22Rv1 (cell line): ENCODE results near the gene HMSD.

ENCODE experiments used
- H3K27ac ChIP-seq: fragments of 450-650 bp; 2 replicates; pipeline ENCODE4 v1.5.1; 2017
- ZFX ChIP-seq: fragments of 450-650 bp; IDR thresholded peaks from 2 replicates; pipeline ENCODE4 v1.6.1; 2017; ENCODE audit warnings: antibody characterized with exemption, borderline replicate concordance
- TF ChIP-seq, protein P1 (sequence below): fragments of 450-650 bp; IDR thresholded peaks from 2 replicates; pipeline ENCODE4 v1.5.1; 2017; ENCODE audit warnings: mild to moderate bottlenecking

The HMSD gene

GRCh38 chr18:63979409-63979920 is 30.4 kb downstream of the HMSD start:
- TF ChIP-seq, protein P1, sequence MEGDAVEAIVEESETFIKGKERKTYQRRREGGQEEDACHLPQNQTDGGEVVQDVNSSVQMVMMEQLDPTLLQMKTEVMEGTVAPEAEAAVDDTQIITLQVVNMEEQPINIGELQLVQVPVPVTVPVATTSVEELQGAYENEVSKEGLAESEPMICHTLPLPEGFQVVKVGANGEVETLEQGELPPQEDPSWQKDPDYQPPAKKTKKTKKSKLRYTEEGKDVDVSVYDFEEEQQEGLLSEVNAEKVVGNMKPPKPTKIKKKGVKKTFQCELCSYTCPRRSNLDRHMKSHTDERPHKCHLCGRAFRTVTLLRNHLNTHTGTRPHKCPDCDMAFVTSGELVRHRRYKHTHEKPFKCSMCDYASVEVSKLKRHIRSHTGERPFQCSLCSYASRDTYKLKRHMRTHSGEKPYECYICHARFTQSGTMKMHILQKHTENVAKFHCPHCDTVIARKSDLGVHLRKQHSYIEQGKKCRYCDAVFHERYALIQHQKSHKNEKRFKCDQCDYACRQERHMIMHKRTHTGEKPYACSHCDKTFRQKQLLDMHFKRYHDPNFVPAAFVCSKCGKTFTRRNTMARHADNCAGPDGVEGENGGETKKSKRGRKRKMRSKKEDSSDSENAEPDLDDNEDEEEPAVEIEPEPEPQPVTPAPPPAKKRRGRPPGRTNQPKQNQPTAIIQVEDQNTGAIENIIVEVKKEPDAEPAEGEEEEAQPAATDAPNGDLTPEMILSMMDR, result peak; percentile 91
- no peak for TF ChIP-seq ZFX
- H3K27ac ChIP-seq, result no peak overlapping the region

DNA sequence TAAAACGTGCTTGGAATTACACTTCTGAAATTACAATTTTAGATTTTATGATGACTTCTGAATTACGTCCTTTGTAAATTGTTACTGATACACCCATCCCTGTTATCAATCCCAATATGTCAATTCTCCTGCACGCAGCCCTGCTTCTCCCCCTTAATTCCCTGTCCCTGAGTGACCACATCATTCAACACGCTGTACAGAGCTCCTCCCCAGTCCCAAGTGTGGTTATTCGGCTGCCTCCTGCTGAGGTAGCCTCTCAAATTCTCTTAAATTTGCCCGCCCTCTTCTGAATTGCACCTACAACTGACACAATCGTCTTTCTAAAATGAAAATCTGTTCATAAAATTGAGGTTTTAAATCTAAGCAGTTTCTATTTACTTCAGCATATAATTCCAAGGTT is 30.9 kb downstream of the HMSD start:
- H3K27ac ChIP-seq, result no peak overlapping the region
- TF ChIP-seq, protein P1, result no peak
- no peak for TF ChIP-seq ZFX

GRCh38 chr18:63980896-63981460 is 31.9 kb downstream of the HMSD start:
- no peak overlapping the region for H3K27ac ChIP-seq
- TF ChIP-seq ZFX, result no peak
- TF ChIP-seq, protein P1, result no peak

DNA sequence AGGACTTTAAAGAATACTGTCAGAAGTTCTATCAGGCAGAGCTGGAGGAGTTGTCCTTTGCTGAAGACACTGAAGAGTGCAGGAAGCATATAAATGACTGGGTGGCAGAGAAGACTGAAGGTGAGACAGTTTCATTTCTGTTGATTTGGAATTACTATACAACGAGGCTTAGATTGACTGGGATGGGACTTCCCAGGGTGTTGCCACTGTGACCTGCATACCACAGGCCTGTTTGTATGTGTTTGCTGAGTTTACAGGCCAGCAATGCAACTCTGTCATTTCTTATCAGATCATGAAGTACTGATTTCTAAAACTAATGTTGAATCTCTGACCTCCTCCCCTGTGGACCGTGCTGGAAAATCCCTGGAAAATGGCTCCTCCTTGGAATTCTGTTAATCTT is 32.6 kb downstream of the HMSD start:
- H3K27ac ChIP-seq, result no peak overlapping the region
- TF ChIP-seq, protein P1, result no peak
- TF ChIP-seq ZFX, result no peak

DNA sequence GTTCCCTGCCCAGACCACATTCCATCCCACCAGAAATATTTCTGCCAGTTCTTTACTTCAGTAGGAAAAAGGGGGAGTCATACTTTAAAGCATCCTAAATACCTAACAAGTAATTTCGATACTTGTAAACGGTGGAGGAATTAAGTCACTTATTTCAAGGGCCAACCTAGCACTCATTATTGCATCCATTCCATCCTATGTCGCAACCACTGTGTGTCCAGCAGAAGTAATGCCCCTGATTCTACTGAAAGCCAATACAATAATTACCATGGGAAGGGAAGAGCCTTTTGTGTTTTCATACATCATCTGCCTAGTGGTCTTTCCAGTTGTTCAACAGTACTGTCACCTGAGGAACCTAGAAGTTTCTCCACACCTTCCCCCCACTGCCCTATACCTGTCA is 33.3 kb downstream of the HMSD start:
- H3K27ac ChIP-seq, result no peak overlapping the region
- TF ChIP-seq ZFX, result no peak
- TF ChIP-seq, protein P1, result no peak

DNA sequence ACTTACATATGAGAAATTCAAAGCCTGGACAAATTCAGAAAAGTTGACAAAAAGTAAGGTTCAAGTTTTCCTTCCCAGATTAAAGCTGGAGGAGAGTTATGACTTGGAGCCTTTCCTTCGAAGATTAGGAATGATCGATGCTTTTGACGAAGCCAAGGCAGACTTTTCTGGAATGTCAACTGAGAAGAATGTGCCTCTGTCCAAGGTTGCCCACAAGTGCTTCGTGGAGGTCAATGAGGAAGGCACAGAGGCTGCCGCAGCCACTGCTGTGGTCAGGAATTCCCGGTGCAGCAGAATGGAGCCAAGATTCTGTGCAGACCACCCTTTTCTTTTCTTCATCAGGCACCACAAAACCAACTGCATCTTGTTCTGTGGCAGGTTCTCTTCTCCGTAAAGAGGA is 37.8 kb downstream of the HMSD start:
- H3K27ac ChIP-seq, result no peak overlapping the region
- no peak for TF ChIP-seq ZFX
- TF ChIP-seq, protein P1, result no peak

GRCh38 chr18:63987743-63988142 is 38.6 kb downstream of the HMSD start:
- no peak for TF ChIP-seq ZFX
- TF ChIP-seq, protein P1, result no peak
- H3K27ac ChIP-seq, result no peak overlapping the region
